ENCODE results near the gene TBC1D24.

TBC1D24 gene

DNA sequence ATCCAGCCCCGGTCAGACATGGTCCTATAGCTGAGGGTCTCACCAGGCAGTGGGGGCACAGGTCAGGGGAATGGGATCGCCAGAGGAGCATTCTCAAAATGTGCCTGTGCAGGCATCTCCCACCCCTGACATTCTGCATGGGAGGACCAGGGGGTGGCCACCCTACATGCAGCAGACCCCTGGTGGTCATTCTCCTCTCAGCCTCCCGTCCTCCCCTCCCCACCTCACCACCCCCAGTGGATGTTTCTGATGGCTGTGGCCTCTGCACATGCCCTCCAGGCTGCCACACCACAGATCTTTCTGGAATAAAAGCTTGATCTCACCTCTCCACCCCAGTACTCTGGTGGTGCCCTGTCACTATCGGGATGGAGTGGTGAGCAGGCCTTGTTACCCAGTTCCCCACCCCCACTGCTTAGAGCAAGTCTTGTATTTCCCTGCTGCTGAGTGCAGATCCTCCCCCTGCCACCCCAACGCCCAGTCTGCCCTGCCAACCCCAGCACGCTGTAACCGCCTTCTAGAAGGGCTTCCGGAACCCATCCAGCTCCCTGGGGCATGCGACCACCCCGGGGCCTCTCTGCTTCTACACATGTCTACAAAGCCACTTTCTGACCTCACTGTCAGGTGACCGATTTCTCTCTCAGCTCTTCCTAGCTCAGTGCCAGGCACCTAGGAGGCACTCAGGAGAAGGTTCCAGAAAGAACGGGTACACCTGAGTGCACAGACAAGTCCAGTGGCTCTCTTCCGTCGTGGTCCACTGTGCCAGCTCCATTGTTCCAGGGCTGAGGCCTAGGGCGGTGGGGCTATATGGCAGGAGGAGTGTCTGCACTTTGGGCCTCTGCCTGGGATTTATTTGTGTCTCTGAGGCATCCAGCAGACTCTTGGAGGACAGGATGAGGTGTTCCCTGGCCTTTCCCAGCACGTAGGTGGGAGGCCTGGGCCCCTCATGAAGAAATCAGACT is 9.3 kb downstream of the TBC1D24 start:
- no peak for DNase-seq

GRCh38 chr16:2484898-2485508 is 10.1 kb downstream of the TBC1D24 start:
- no peak for DNase-seq

- no peak for DNase-seq
These were observed 11.0 kb downstream of the TBC1D24 start for GRCh38 chr16:2485811-2486507.

DNA sequence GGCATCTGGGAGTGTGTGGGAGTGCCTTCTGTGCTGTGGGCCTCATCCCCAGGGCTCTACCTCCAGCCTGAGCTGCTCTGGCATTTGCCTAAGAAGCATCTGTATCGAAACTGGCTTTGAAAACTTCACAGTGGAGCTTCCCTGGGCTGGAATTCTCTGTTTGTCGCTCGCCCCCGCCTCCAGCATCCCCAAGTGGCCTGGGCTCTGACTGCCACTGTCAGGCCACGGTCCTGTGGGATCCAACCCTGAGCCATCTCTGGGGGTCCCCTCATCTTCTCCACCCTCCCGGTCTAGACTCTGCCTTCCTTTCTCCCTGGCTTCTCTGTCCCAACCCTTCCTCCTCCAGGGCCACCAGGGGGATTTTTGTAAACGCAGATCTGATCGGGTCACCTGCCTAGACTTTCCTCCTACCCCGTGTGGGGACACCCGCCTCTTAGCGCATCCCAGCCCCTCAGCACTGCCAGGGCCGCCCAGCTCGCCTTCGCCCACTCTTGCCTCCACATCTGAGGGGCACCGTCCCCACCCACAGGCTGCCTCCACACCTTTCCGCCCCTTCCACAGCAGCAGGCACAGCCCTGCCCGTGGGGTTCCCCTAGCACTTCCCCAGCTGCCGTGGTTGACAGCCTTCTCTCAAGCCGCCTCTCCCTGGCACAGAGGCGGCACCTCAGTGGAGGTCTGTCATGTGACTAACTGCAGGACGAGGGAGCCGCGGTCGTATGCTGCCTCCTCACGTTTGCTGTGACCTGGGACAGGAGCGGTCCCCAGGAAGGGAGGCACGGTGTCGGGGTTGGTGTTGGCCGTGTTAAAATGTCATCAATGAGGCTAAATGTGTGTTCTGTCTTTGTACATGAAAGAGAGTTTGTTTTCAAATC is 12.0 kb downstream of the TBC1D24 start:
- no peak for DNase-seq

DNA sequence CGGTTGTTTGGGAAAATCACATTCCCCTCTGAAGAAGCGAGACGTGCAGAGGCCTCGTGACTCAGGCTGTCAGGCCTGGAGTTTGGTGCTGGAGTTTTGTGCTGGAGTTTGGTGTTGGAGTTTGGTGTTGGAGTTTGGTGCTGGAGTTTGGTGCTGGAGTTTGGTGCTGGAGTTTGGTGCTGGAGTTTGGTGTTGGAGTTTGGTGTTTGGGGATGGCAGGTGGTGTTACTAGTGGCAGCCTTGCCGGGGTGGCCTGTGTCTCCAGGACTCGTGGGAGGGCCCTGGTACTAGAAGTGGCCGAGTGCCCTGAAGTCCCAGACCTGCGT is 12.6 kb downstream of the TBC1D24 start:
- no peak for DNase-seq

GRCh38 chr16:2487903-2488531 is 13.1 kb downstream of the TBC1D24 start:
- no peak for DNase-seq

- no peak for DNase-seq
These were observed 14.7 kb downstream of the TBC1D24 start for GRCh38 chr16:2489581-2489980.

DNA sequence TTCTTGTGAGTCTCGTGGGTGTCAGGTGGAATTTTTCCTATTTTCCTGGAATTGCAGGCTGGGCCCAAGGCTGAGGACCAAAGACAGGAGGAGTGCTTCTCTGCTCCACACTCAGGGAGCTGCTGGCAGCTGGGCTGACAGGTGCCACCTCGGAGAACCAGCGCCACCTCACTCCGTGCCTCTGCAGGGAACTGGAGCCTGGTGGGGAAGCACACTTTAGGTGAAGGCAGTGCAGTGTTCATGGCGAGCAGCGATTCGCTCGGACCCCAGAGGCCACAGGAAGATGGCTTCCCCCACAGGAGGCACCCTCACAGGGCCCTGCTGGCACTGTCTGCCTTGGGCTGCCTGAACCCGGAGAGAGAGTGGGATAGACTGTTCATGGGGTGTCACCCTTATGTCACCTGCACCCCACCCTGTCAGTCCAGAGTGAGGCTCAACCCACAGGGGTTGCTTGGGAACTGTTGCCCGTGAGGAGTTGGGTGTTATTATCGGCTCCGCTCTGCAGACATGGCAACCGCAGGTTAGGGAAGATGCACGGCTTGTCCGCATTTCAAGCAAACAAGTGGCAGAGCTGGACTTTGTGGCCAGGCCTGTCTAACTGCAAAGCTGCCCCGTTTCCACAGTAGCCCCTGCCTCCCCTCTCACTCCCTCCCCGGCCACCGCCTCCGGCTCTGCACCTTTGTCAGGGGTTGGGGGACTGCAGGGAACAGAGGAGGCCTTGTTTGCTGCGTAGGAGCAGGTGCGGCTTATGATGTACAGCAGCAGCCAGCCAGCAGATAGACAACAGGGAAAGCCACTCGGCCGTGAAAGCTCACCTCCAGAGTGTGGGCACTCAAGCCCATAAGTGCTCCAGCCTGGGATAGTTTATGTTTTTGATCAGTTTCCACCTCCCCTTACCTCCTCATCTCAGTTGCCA is 15.5 kb downstream of the TBC1D24 start:
- DNase-seq = no peak

DNA sequence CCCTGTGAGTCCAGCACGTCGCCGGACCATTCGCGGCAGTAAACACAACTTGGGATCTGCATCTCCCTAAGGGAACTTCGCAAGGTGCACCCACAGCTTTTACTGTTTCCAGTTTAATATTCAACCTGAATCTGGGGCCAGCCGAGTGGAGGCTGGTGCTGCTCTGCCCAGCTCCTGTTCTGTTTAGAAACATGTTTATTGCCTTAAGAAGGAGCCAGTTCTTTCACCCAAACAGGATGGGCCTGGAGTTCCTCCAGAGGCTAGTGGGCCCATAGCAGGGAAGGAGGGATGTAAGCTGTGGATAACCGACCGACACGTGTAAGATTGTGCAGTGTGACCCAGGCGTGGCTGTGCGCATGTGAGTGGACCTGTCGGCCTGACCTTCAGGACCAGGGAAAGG is 17.4 kb downstream of the TBC1D24 start:
- no peak for DNase-seq

GRCh38 chr16:2493605-2494004 is 18.7 kb downstream of the TBC1D24 start:
- no peak for DNase-seq

DNA sequence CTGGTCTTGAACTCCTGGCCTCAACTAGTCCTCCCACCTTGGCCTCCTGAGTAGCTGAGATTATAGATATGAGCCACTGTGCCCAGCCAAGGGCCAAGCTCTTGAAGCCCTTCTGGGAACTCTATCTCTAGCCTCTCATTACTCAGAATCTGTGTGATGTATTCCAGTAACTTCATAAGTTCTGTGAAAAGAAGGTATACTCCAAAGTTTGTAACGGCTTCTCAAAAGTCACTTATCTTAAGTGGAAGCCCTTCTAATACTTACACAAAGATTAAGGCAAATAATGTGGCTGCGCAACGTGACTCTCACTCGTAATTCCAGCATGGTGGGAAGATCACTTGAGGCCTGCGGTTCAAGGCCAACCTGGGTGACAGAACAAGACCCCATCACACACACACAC is 19.7 kb downstream of the TBC1D24 start:
- DNase-seq = no peak

- DNase-seq = no peak
These were observed 20.1 kb downstream of the TBC1D24 start for GRCh38 chr16:2495041-2495440.

DNA sequence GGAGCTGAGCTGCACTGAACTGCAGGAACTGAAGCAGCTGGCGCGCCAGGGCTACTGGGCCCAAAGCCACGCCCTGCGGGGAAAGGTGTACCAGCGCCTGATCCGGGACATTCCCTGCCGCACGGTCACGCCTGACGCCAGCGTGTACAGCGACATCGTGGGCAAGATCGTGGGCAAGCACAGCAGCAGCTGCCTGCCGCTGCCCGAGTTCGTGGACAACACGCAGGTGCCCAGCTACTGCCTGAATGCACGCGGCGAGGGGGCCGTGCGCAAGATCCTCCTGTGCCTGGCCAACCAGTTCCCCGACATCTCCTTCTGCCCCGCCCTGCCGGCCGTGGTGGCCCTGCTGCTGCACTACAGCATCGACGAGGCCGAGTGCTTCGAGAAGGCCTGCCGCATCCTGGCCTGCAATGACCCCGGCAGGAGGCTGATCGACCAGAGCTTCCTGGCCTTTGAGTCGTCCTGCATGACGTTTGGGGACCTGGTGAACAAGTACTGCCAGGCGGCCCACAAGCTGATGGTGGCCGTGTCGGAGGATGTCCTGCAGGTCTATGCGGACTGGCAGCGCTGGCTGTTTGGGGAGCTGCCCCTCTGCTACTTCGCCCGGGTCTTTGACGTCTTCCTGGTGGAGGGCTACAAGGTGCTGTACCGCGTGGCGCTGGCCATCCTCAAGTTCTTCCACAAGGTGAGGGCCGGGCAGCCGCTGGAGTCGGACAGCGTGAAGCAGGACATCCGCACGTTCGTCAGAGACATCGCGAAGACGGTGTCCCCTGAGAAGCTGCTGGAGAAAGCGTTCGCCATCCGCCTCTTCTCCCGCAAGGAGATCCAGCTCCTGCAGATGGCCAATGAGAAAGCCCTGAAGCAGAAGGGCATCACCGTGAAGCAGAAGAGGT is 21.5 kb downstream of the TBC1D24 start:
- DNase-seq = no peak

GRCh38 chr16:2497116-2497630 is 22.2 kb downstream of the TBC1D24 start:
- DNase-seq = no peak

- no peak for DNase-seq
These were observed 23.0 kb downstream of the TBC1D24 start for GRCh38 chr16:2497695-2498484.

GRCh38 chr16:2498531-2499253 is 23.8 kb downstream of the TBC1D24 start:
- no peak for DNase-seq

DNA sequence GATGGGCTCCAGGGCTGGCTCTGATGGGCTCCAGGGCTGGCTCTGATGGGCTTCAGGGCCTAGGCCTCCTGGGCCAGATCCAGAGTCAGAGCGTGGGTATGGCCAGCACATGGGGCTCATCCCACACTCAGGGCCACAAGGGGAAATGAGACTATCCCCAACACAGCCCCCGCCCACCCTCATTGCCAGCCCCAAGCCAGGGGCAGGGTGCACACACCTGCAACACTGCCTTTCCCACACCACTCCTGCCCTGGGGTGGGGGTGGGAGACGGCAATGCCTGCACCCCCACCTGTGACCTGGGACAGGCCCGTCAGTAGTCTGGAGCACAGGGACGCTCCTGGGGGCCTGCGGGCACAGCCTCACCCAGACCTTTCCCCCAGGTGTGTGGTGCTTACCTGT is 24.5 kb downstream of the TBC1D24 start:
- no peak for DNase-seq

- no peak for DNase-seq
These were observed 25.0 kb downstream of the TBC1D24 start for GRCh38 chr16:2499890-2500429.
